Measurements from ENCODE around the gene COPZ2.
"Not testable (repeated sequence)": the region's sequence is repeated elsewhere in the genome, so short reads cannot be mapped to it uniquely, and the experiment has no call there.

Gene COPZ2

GRCh38 chr17:48037036-48037837 is at the start of gene COPZ2:
Gene COPZ2, minus strand, starts transcription at chr17:48037797. Its CDS starts 20 bp downstream, at chr17:48037777.
- H3K27me3 ChIP-seq (ENCODE audit: insufficient read depth, low read length, poor library complexity, severe bottlenecking) = no peaks in the 10 kb centered on the region
- peak within 1 kb of the TSS; percentile 69 for H3K9ac ChIP-seq (ENCODE audit: low read depth, low read length, poor library complexity, severe bottlenecking)
- H2AFZ ChIP-seq (ENCODE audit: low read length) = peak within 1 kb of the TSS; percentile 95

GRCh38 chr17:48084932-48085331 is 47.3 kb upstream of the COPZ2 start:
- H3K79me2 ChIP-seq (ENCODE audit: insufficient read depth, low read length) = peaks cover 80% of the 10 kb centered on the region
- H3F3A ChIP-seq (ENCODE audit: low read depth) = no peaks in the 10 kb centered on the region
- H3K9ac ChIP-seq (ENCODE audit: low read depth, low read length, poor library complexity, severe bottlenecking) = no peak overlapping the region
- no peak for TF ChIP-seq CTCF (conservative IDR thresholded peaks at IDR 0.05; ENCODE audit: low read length)
- no peak for TF ChIP-seq EZH2phosphoT487 (IDR thresholded peaks at IDR 0.05; ENCODE audit: borderline replicate concordance)
- H2AFZ ChIP-seq (ENCODE audit: low read length) = no peak overlapping the region
- H3K4me1 ChIP-seq (ENCODE audit: insufficient read depth, low read length, poor library complexity, severe bottlenecking) = peaks cover 4% of the 10 kb centered on the region
- no peaks in the 10 kb centered on the region for H3K36me3 ChIP-seq (ENCODE audit: insufficient read depth, low read length)
- no peak overlapping the region for H3K4me2 ChIP-seq (ENCODE audit: low read depth, low read length, poor library complexity, severe bottlenecking)
- no peak overlapping the region for H3K4me3 ChIP-seq (ENCODE audit: low read length, poor library complexity, severe bottlenecking)
- H3K9me3 ChIP-seq (ENCODE audit: insufficient read depth, low read depth, low read length) = no peaks in the 10 kb centered on the region
- peaks cover 32% of the 10 kb centered on the region for H4K20me1 ChIP-seq (ENCODE audit: insufficient read depth, low read length, poor library complexity, severe bottlenecking)
- no peaks in the 10 kb centered on the region for H3K27me3 ChIP-seq (ENCODE audit: insufficient read depth, low read length, poor library complexity, severe bottlenecking)
- no peaks in the 10 kb centered on the region for H3K9me2 ChIP-seq (replicated peaks; ENCODE audit: low read depth, low read length)

More at GRCh38 chr17:48037036-48037837, at the start of gene COPZ2:
- no peaks in the 10 kb centered on the region for H3K36me3 ChIP-seq (ENCODE audit: insufficient read depth, low read length)
- H3F3A ChIP-seq (ENCODE audit: low read depth) = 0 out of 2 replicates have a peak, but pooled peaks cover 2% of the 10 kb centered on the region
- H4K20me1 ChIP-seq (ENCODE audit: insufficient read depth, low read length, poor library complexity, severe bottlenecking) = no peaks in the 10 kb centered on the region
- no peaks in the 10 kb centered on the region for H3K9me2 ChIP-seq (replicated peaks; ENCODE audit: low read depth, low read length)
- peaks cover 5% of the 10 kb centered on the region for H3K4me1 ChIP-seq (ENCODE audit: insufficient read depth, low read length, poor library complexity, severe bottlenecking)
- peak within 1 kb of the TSS; percentile 83 for H3K4me2 ChIP-seq (ENCODE audit: low read depth, low read length, poor library complexity, severe bottlenecking)
- TF ChIP-seq EZH2phosphoT487 (IDR thresholded peaks at IDR 0.05; ENCODE audit: borderline replicate concordance) (no peak), CTCF (conservative IDR thresholded peaks at IDR 0.05; ENCODE audit: low read length) (peak; percentile 87)
- H3K9me3 ChIP-seq (ENCODE audit: insufficient read depth, low read depth, low read length) = no peaks in the 10 kb centered on the region
- no peaks in the 10 kb centered on the region for H3K79me2 ChIP-seq (ENCODE audit: insufficient read depth, low read length)
- peak within 1 kb of the TSS; percentile 79 for H3K4me3 ChIP-seq (ENCODE audit: low read length, poor library complexity, severe bottlenecking)

DNA sequence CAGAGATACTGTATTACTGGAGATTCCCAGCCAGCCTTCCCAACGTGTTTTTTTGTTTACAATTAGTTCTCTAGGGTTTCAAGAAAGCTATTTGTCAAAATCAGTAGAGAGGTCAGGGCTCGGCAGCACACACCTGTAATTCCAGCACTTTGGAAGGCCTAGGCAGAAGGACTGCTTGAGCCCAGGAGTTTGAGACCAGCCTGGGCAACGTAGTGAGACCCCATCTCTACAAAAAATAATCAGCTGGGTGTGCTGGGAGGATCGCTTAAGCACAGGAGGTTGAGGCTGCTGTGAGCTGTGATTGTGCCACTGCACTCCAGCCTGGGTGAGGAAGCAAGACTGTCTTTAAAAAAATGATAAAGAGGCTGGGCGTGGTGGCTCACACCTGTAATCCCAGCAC is 44.3 kb upstream of the COPZ2 start:
- H3K27me3 ChIP-seq (ENCODE audit: insufficient read depth, low read length, poor library complexity, severe bottlenecking) = no peaks in the 10 kb centered on the region
- H3K9me3 ChIP-seq (ENCODE audit: insufficient read depth, low read depth, low read length) = no peaks in the 10 kb centered on the region
- H3K4me3 ChIP-seq (ENCODE audit: low read length, poor library complexity, severe bottlenecking) = no peak overlapping the region
- H2AFZ ChIP-seq (ENCODE audit: low read length) = no peak overlapping the region
- peaks cover 4% of the 10 kb centered on the region for H3K4me1 ChIP-seq (ENCODE audit: insufficient read depth, low read length, poor library complexity, severe bottlenecking)
- no peak overlapping the region for H3K9ac ChIP-seq (ENCODE audit: low read depth, low read length, poor library complexity, severe bottlenecking)
- H3K36me3 ChIP-seq (ENCODE audit: insufficient read depth, low read length) = peaks cover 2% of the 10 kb centered on the region; the same call in 1 of the 2 replicates
- no peaks in the 10 kb centered on the region for H3F3A ChIP-seq (ENCODE audit: low read depth)
- no peak for TF ChIP-seq EZH2phosphoT487 (IDR thresholded peaks at IDR 0.05; ENCODE audit: borderline replicate concordance)
- H3K9me2 ChIP-seq (replicated peaks; ENCODE audit: low read depth, low read length) = no peaks in the 10 kb centered on the region
- peaks cover 74% of the 10 kb centered on the region for H3K79me2 ChIP-seq (ENCODE audit: insufficient read depth, low read length)
- peaks cover 32% of the 10 kb centered on the region for H4K20me1 ChIP-seq (ENCODE audit: insufficient read depth, low read length, poor library complexity, severe bottlenecking)
- H3K4me2 ChIP-seq (ENCODE audit: low read depth, low read length, poor library complexity, severe bottlenecking) = no peak overlapping the region

DNA sequence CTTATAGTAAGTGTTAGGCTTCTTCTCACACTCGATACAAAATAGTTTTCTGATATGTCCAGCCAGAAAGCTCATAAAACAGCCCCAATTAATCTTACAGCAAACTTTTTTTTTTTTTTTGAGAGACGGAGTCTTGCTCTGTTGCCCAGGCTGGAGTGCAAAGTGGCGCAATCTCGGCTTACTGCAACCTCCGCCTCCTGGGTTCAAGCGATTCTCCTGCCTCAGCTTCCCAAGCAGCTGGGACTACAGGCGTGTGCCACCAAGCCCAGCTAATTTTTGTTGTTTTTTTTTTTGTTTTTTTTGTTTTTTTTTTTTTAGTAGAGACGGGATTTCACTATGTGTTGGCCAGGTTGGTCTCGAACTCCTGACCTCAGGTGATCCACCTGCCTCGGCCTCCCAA is 39.6 kb upstream of the COPZ2 start:
- not testable (repeated sequence) for H3K4me2 ChIP-seq (ENCODE audit: low read depth, low read length, poor library complexity, severe bottlenecking); H2AFZ ChIP-seq (ENCODE audit: low read length); H3K9ac ChIP-seq (ENCODE audit: low read depth, low read length, poor library complexity, severe bottlenecking); H3K27me3 ChIP-seq (ENCODE audit: insufficient read depth, low read length, poor library complexity, severe bottlenecking); H3F3A ChIP-seq (ENCODE audit: low read depth); H3K4me3 ChIP-seq (ENCODE audit: low read length, poor library complexity, severe bottlenecking); H3K9me3 ChIP-seq (ENCODE audit: insufficient read depth, low read depth, low read length); H3K9me2 ChIP-seq (replicated peaks; ENCODE audit: low read depth, low read length); H3K4me1 ChIP-seq (ENCODE audit: insufficient read depth, low read length, poor library complexity, severe bottlenecking)
- Histone ChIP-seq H3K36me3 (ENCODE audit: insufficient read depth, low read length) (peaks cover 46% of the 10 kb centered on the region), H3K79me2 (ENCODE audit: insufficient read depth, low read length) (peaks cover 36% of the 10 kb centered on the region), H4K20me1 (ENCODE audit: insufficient read depth, low read length, poor library complexity, severe bottlenecking) (peaks cover 16% of the 10 kb centered on the region)

All from Loucy (cell line).